ENCODE data around the gene GSAP. TPM values are rescaled to one million over a fixed set of nuclear protein-coding genes. Genes with fewer than 3 reads are reported as not detected.

Gene GSAP
- total RNA-seq, 2 experiments from 2014 or later: 1.7 TPM

DNA sequence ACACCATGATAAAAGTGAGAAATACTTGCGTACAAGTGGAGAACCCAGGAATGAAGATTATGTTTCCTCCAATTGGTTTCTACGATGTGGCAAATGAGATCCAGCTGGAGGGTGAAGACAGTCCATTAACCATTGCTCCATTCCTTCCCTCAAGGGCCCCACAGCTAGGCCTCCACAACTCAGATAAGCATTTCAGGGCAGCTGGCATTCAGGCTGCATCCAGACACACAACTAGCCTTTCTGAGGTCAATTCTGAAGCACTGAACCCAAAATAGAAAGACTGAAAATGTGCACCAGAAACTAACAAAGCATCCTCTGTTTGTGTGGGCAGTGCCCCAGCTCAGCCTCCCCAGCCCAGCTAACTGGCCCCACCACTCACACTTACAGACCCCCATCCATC is 94.8 kb downstream of the GSAP start:
- H3K4me3 Mint-ChIP-seq: no peak overlapping the region
- no peaks in the 10 kb centered on the region for H3K9me3 Mint-ChIP-seq
- H3K27me3 Mint-ChIP-seq: no peaks in the 10 kb centered on the region
- H3K27ac Mint-ChIP-seq: no peak overlapping the region
- H3K36me3 Mint-ChIP-seq: peaks cover 22% of the 10 kb centered on the region
- peaks cover 6% of the 10 kb centered on the region for H3K4me1 Mint-ChIP-seq
- no peak for DNase-seq

DNA sequence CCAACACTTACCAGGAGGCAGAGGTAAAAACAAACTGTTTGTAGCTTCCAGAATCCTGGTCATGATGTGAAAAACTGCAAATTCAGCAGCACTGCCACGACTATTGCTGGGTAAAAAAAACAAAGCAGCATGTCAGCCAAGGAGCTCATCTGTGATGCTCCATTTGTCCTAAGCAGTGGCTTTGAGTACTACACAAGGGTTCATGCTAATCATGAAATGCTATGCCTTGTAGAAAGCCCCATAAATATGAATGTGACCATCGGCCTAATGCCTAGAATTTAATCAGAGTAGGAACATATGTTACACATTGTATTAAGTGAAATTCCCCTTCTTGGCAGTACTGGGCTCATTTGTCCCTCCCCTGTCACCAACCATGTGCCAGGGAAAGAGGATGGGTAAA is 95.4 kb downstream of the GSAP start:
- Mint-ChIP-seq H3K27me3 (no peaks in the 10 kb centered on the region), H3K4me1 (peaks cover under 1% of the 10 kb centered on the region)

DNA sequence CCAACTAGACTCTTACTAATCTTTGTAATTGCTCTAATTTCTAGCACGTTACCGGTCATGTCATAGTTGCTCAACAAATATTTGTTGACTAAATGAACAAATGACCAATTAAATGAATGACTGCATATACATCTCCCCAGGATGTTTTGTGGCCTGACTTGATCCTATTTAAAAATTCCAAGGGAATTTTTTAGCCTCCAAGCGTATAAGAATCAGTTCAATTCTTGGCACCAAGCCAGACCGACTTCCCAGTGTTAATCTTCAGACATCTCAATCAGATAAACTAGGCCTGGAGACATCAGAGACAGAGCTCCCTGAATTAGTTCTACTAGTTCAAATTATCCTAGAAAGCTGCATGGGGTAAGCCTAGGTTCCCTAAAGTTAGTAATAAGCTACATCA is 96.0 kb downstream of the GSAP start:
- Mint-ChIP-seq H3K36me3 (peaks cover 22% of the 10 kb centered on the region), H3K27ac (no peak overlapping the region), H3K4me1 (no peaks in the 10 kb centered on the region), H3K4me3 (no peak overlapping the region), H3K27me3 (no peaks in the 10 kb centered on the region), H3K9me3 (no peaks in the 10 kb centered on the region)
- no peak for DNase-seq

More for the DNA sequence above, 95.4 kb downstream of the GSAP start:
- Mint-ChIP-seq H3K4me3 (no peak overlapping the region), H3K9me3 (no peaks in the 10 kb centered on the region), H3K27ac (no peak overlapping the region), H3K36me3 (peaks cover 22% of the 10 kb centered on the region)
- no peak for DNase-seq

DNA sequence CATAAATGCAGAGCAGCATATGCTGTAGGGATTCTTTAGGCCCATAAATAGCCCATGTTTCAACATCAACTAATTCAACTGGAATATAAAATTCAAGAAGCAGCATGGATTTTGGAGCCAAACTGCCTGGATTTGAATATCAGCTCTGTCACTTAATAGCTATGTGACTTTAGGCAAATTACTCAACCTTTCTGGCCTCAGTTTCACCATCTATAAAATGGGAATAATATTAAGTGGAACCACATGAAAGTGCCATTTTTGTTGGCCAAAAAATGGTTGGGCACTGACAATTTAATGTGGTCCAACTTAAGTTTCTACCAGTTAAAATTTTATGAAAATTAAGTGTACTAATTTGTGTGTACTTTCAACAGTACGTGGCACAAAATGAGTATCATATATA is 98.1 kb downstream of the GSAP start:
- DNase-seq: no peak
- Mint-ChIP-seq H3K9me3 (no peaks in the 10 kb centered on the region), H3K4me3 (no peak overlapping the region), H3K36me3 (peaks cover 22% of the 10 kb centered on the region), H3K27me3 (no peaks in the 10 kb centered on the region), H3K27ac (no peak overlapping the region), H3K4me1 (no peaks in the 10 kb centered on the region)

DNA sequence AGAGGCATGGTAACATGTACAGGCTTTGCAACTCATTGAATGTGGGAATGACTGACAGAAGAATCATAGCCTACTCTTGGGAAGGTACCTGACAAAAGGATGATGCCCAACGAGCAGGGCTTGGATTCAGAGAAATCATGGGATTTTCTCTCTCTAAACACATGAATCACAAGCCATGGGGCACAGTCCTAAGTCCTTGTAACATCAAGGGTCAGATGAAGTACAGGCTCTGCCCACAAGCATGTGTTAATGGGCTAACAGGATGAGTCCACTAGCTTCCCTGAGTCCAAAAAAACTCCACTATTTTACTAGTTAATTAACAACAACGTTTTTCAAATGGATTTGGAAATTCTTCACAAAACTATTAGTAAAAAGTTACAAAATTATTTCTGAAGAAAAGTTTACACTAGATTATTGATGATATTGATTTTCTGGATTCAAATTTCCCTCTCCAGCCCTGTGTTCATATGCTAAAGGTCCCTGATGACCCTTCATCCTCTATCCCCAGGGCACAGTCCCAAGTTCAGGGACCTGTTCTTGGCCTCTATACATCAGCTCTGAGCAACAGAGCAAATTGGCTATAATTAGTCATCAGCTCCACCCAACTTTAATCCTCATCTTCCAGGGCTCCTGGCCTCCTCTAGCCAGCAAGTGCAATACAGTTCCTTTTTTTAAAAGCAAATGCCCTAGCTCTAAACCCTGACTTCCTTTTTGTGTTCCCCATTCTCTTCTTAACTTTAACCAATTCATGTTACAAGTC is 99.8 kb downstream of the GSAP start:
- no peak for DNase-seq
- Mint-ChIP-seq H3K36me3 (peaks cover 25% of the 10 kb centered on the region), H3K4me3 (no peak overlapping the region), H3K9me3 (no peaks in the 10 kb centered on the region), H3K4me1 (no peaks in the 10 kb centered on the region), H3K27ac (no peak overlapping the region), H3K27me3 (no peaks in the 10 kb centered on the region)

DNA sequence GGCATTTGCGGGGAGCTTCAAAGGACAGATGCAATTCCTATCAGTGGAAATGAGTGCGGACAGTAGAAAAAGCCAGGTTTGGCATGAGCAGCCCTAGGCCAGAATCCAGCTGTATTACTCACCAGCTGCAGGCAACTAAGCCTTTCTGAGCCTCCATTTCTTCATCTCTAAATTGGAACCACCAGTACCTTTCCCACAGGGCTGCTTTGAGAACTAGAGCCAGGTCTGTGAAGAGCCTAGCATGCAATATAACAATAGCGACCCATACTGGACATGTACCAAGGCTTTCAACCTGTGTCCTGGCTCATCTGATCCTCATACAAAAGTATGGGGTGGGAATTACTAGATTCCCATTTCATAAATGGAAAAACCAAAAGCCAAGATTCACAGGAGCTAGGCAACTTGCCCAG is 101.0 kb downstream of the GSAP start:
- Mint-ChIP-seq H3K4me1 (no peaks in the 10 kb centered on the region), H3K27me3 (no peaks in the 10 kb centered on the region), H3K9me3 (no peaks in the 10 kb centered on the region), H3K27ac (no peak overlapping the region), H3K36me3 (peaks cover 28% of the 10 kb centered on the region), H3K4me3 (no peak overlapping the region)
- no peak for DNase-seq

DNA sequence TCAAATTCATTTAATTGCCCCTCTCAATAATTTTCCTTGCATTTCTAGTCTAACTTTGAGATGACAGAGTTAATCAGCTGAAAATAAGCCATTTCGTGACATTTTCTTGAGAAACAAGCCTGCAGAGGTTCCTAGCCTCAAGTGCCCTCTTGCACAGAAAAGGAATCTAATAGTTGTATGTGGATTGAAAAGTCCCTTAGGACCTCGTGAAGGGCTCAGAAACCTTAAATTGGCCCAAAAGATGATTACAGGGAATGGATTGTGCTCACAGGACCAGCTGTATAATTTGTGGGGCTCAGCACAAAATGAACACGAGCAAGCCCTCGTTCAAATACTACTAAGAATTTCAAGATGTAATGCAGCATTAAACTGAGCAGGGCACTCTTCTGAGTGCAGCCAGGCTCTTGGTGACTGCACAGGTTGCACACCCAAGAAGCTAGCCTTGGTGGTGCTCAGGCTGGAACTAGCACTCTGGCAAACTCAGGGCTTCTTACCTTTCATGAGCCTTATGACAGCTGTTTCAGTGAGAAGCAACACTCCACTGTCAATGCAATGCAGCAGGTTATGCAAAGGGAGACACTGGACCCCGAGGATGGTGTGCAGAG is 102.2 kb downstream of the GSAP start:
- Mint-ChIP-seq H3K27me3 (no peaks in the 10 kb centered on the region), H3K36me3 (peaks cover 23% of the 10 kb centered on the region), H3K4me1 (peaks cover 3% of the 10 kb centered on the region), H3K4me3 (no peak overlapping the region), H3K9me3 (no peaks in the 10 kb centered on the region), H3K27ac (no peak overlapping the region)
- DNase-seq: no peak

DNA sequence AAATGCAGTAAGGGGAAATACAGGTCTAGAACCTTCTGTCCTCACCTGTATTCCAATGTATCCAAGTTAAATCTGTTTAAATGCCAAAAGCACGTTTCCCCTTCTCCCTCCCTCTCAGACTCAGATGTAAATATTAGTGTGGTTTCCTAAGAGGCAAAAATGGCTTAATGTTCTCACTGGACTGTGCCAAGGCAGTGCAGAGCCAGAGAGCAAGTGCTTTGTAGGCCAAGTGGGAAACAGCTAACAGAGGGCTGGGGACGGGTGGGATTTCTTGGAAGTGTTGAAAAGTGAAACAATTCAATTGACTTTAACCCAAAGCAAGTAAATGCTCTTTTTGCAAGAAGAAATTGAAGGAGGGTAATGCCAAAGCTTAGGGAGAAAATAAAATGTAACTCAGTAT is 103.1 kb downstream of the GSAP start:
- peaks cover 19% of the 10 kb centered on the region for H3K36me3 Mint-ChIP-seq

DNA sequence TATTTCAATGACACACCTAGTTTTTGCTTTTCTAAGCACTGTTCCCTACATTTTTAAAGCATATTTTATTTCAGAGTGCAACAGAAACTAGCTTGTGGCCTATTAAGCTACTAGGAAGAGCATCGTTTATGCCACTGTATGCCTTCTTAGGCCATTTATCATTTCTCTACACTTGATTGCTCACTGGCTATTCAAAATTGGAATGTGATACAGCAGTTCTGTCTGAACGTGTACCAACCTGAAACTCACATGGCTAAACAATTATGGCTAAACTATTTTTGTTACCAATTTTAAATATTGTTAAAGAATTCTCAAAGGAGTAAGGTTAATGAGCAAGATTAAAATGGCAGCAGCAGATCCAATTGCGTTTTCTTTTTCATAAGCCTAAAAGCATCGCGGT is 105.2 kb downstream of the GSAP start:
- H3K27ac Mint-ChIP-seq: no peak overlapping the region
- H3K9me3 Mint-ChIP-seq: no peaks in the 10 kb centered on the region
- peaks cover 3% of the 10 kb centered on the region for H3K4me1 Mint-ChIP-seq
- H3K36me3 Mint-ChIP-seq: peaks cover 6% of the 10 kb centered on the region
- H3K4me3 Mint-ChIP-seq: no peak overlapping the region
- DNase-seq: no peak
- no peaks in the 10 kb centered on the region for H3K27me3 Mint-ChIP-seq

More for the DNA sequence above, 103.1 kb downstream of the GSAP start:
- Mint-ChIP-seq H3K4me1 (peaks cover 3% of the 10 kb centered on the region), H3K9me3 (no peaks in the 10 kb centered on the region), H3K27me3 (no peaks in the 10 kb centered on the region), H3K4me3 (no peak overlapping the region), H3K27ac (no peak overlapping the region)
- DNase-seq: no peak

DNA sequence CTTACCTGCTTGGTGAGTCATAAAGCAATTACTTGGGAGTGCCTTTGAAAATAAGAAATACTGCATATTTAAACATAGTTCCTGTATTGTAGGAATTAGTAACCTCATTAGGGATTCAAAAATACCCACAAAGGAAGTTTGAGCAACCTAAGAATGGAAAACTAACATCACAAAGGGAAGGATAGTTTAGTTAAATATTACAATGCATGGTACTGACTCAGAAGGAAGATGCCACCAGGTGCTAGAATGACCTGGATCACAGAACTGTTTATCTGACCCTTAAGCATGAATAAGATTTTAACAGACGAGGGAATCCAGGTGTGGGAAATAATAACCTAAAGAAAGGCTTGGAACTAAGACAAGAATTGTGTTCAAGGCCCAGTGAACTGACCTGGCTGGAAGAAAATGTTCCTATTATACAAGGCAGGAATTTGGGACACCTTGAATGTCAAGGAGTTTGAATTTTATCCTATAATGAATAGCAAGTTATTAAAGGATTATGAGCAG is 106.4 kb downstream of the GSAP start:
- H3K9me3 Mint-ChIP-seq: peaks cover 4% of the 10 kb centered on the region
- H3K27me3 Mint-ChIP-seq: no peaks in the 10 kb centered on the region
- H3K4me3 Mint-ChIP-seq: no peak overlapping the region
- H3K36me3 Mint-ChIP-seq: peaks cover 14% of the 10 kb centered on the region
- no peak overlapping the region for H3K27ac Mint-ChIP-seq
- H3K4me1 Mint-ChIP-seq: peaks cover 3% of the 10 kb centered on the region
- no peak for DNase-seq

DNA sequence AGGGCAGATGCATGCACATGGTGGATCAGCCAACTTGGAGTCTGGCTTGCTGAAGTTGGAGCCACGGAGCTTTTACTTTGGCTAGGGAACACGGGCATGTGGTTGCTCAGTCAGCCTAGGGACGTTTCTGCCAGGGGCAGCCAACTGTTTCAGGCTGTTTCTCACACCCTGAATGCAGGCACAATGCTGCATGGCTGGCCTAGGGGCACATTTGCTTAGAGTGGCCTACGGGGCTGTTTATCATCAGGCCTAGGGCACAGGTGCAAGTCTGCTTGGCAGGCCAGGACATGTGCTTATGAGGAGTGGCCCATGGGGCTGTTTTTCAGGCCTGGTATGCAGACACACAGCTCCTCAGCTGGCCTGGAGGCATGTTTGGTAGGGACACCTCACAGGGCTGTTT is 107.4 kb downstream of the GSAP start:
- Mint-ChIP-seq H3K36me3 (peaks cover 21% of the 10 kb centered on the region), H3K4me1 (peaks cover 3% of the 10 kb centered on the region), H3K4me3 (no peak overlapping the region), H3K27ac (no peak overlapping the region), H3K9me3 (peaks cover 7% of the 10 kb centered on the region), H3K27me3 (no peaks in the 10 kb centered on the region)
- DNase-seq: no peak

DNA sequence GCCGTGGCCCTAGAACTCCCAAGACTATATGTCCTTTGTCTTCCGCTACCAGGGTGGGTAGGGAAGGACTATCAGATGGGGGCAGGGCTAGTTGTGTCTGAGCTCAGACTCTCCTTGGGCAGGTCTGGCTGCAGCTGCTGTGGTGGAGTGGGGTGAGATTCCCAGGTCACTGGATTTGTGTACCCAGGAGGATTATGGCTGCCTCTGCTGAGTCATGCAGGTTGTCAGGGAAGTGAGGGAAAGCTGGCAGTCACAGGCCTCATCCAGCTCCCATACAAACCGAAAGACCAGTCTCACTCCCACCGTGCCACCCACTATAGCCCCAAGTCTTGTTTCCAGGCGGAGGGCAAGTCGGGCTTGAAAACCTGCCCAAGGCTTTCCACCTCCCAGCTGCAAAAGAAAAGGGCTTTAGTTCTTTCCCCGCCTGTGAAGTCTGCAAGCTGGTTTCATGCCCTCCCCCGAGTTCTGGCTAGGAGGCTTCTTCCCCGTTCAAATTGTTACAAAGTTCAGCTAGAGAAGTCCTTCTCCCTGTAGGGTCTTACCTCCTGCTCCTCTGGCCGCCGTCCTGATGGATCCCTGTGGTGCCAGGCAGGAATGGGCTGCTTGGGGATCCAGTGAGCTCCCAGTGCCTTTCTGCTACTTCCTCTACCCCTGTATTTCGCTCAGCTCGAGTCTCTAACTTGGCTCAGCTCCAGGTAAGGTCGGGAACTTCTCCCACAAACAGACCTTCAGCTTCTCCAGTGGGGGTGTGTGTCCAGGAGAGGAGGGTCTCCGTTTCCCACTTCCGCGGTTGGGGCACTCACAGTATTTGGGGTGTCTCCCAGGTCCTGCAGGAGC is 109.7 kb downstream of the GSAP start:
- Mint-ChIP-seq H3K4me1 (peaks cover 3% of the 10 kb centered on the region), H3K27ac (no peak overlapping the region), H3K27me3 (no peaks in the 10 kb centered on the region), H3K4me3 (no peak overlapping the region), H3K9me3 (peaks cover 17% of the 10 kb centered on the region), H3K36me3 (peaks cover 28% of the 10 kb centered on the region)
- no peak for DNase-seq

DNA sequence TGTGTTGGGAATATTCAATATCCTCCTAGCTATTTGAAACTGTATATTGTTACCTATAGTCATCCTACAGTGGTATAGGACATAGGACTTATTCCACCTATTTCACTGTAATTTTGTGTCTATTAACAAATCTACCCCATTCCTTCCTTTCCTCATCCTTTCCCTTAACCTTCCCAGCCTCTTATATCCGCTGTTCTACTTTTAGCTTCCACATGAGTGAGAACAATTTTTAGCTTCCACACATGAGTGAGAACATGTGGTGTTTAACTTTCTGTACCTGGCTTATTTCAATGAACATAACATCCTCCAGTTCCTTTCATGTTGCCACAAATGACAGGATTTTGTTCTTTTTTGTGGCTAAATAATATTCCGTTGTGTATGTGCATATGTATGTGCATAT is 120.6 kb downstream of the GSAP start:
- H3K36me3 Mint-ChIP-seq: peaks cover 16% of the 10 kb centered on the region
- H3K27me3 Mint-ChIP-seq: no peaks in the 10 kb centered on the region
- H3K4me1 Mint-ChIP-seq: no peaks in the 10 kb centered on the region
- H3K4me3 Mint-ChIP-seq: no peak overlapping the region
- no peak for DNase-seq
- no peak overlapping the region for H3K27ac Mint-ChIP-seq
- peaks cover 12% of the 10 kb centered on the region for H3K9me3 Mint-ChIP-seq

DNA sequence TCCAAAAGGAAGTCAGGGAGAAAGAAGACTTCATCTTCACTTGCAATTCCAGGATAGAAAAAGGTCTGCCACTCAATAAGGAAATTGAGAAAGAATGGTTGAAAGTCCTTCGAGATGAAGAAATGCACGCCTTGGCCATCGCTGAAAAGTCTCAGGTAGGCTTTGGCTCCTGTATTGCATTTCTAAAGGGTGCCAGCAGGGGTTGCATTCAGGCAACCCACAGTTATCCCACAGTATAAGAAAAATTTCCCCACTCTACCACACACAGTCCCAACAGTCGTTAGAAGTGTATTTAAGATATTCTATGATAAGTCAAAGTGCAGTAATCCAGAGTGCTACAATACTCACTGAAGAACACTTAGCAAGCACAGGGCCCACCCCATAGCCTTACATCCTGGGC is 123.1 kb downstream of the GSAP start:
- Mint-ChIP-seq H3K4me1 (no peaks in the 10 kb centered on the region), H3K36me3 (peaks cover 16% of the 10 kb centered on the region), H3K9me3 (peaks cover 8% of the 10 kb centered on the region), H3K4me3 (no peak overlapping the region), H3K27me3 (no peaks in the 10 kb centered on the region), H3K27ac (no peak overlapping the region)
- no peak for DNase-seq

DNA sequence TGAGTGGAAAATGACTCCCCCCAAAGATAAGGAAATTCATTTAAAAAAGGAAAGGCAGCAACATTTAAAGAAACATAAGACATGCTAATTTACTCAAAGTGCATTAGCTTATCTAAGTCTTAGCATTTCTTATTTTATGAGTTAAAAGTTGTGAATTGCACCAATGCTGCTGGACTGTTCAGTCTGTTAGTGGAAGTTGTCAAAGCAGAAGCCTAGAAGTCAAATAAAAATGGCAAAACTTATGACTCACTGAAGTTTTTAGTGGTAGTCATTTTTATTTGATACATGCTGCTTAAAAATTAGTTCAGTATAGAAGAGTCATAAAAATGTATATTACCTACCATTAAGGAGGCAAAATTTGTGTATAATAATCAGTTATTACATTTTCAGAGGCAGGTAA is 125.7 kb downstream of the GSAP start:
- H3K27ac Mint-ChIP-seq: no peak overlapping the region
- peaks cover 6% of the 10 kb centered on the region for H3K9me3 Mint-ChIP-seq
- peaks cover 13% of the 10 kb centered on the region for H3K36me3 Mint-ChIP-seq
- no peak overlapping the region for H3K4me3 Mint-ChIP-seq
- H3K4me1 Mint-ChIP-seq: no peaks in the 10 kb centered on the region
- H3K27me3 Mint-ChIP-seq: no peaks in the 10 kb centered on the region
- DNase-seq: no peak
